T-helper 1 cell treated with Interleukin-12 subunit alpha and Interleukin-12 subunit beta and Interleukin-4 antibody, amounts not matched to agents 30 ng/mL and 1 ng/mL, for 36 hours (primary cell): ENCODE measurements around the gene CLEC10A. TPM values are rescaled to one million over a fixed set of nuclear protein-coding genes. Genes with fewer than 3 reads are reported as not detected.
"Not testable (repeated sequence)": the region's sequence is repeated elsewhere in the genome, so short reads cannot be mapped to it uniquely, and the experiment has no call there.

Experiments used
- intact Hi-C: fragments of 100-400 bp; cut with micrococcal nuclease; formaldehyde crosslinking; loops from one replicate; pipeline ENCODE4 v1.15.1; 2024
- total RNA-seq: library from RNA; stranded (reverse); gene quantifications from 2 replicates; pipeline ENCODE4 v1.2.3, GENCODE V29; 2022

CLEC10A gene
- total RNA-seq, 1 donor from 2014 or later = not detected

GRCh38 chr17:7074931-7075330, 5.1 kb downstream of the CLEC10A start:
- intact Hi-C loops = no loop called here

- intact Hi-C loops = no loop called here
These were observed 7.6 kb downstream of the CLEC10A start for GRCh38 chr17:7072406-7072805.

GRCh38 chr17:7070712-7071111, 9.3 kb downstream of the CLEC10A start:
- intact Hi-C loops = no loop called here

GRCh38 chr17:7068268-7068667, 11.8 kb downstream of the CLEC10A start:
- intact Hi-C loops = no loop called here

GRCh38 chr17:7067198-7067597, 12.9 kb downstream of the CLEC10A start:
- intact Hi-C loops = no loop called here

- intact Hi-C loops = no loop called here
These were observed 15.8 kb downstream of the CLEC10A start for GRCh38 chr17:7064261-7064660.

GRCh38 chr17:7063518-7064094, 16.4 kb downstream of the CLEC10A start:
- intact Hi-C loops = no loop called here

GRCh38 chr17:7060165-7060891, 19.7 kb downstream of the CLEC10A start:
- intact Hi-C loops = no loop called here

GRCh38 chr17:7058831-7059447, 21.1 kb downstream of the CLEC10A start:
- intact Hi-C loops = no loop called here

GRCh38 chr17:7056386-7056785, 23.7 kb downstream of the CLEC10A start:
- intact Hi-C loops = no loop called here

- intact Hi-C loops = not testable (repeated sequence)
These were observed 29.5 kb downstream of the CLEC10A start for GRCh38 chr17:7050583-7050982.

- intact Hi-C loops = loop anchor here (5.0 kb wide), 3 partner anchors 233 to 533 kb away; partner anchors contain the start of genes MPDU1 and SLC2A4
These were observed 31.1 kb downstream of the CLEC10A start for GRCh38 chr17:7048968-7049367.

GRCh38 chr17:7047566-7047965, 32.5 kb downstream of the CLEC10A start:
- intact Hi-C loops = loop anchor here (5.0 kb wide), 3 partner anchors 235 to 535 kb away; partner anchors contain the start of genes MPDU1 and SLC2A4

- intact Hi-C loops = loop anchor here (1.0 to 5.0 kb wide), 9 partner anchors 11 to 535 kb away; partner anchors contain the start of genes MPDU1, SLC16A13 and SLC2A4
These were observed 33.2 kb downstream of the CLEC10A start for GRCh38 chr17:7046725-7047397.

GRCh38 chr17:7046127-7046724, 33.8 kb downstream of the CLEC10A start:
- intact Hi-C loops = loop anchor here (1.0 to 5.0 kb wide), 9 partner anchors 10 to 536 kb away; partner anchors contain the start of genes MPDU1, SLC16A13 and SLC2A4

GRCh38 chr17:7045492-7046126, 34.4 kb downstream of the CLEC10A start:
- intact Hi-C loops = loop anchor here (1.0 to 5.0 kb wide), 10 partner anchors 9 to 537 kb away; partner anchors contain the start of genes MPDU1, SLC16A13 and SLC2A4

- intact Hi-C loops = no loop called here
These were observed 36.4 kb downstream of the CLEC10A start, which contains the start of gene SLC16A11 for GRCh38 chr17:7043497-7044198. Gene SLC16A11, minus strand, starts transcription at chr17:7044092. Its CDS starts 579 bp downstream, at chr17:7043513.

GRCh38 chr17:7043182-7043496, 36.9 kb downstream of the CLEC10A start:
- intact Hi-C loops = no loop called here

GRCh38 chr17:7042501-7043181, 37.4 kb downstream of the CLEC10A start:
- intact Hi-C loops = no loop called here
